Keratinocyte (primary cell): Measurements from ENCODE around the gene MIER2. TPM values are rescaled to one million over a fixed set of nuclear protein-coding genes. Genes with fewer than 3 reads are reported as not detected.

Experiments
- DNase-seq: peaks from one replicate; pipeline ENCODE4 v3.0.0-alpha.2; 2011; ENCODE audit warnings: low read depth, missing footprints, low spot score
- FAIRE-seq: peaks from 2 replicates; lab custom pipeline; 2011; peaks lifted over from hg19 to GRCh38; lab: Jason Lieb, UNC
- H2AFZ ChIP-seq: 2 replicates; pipeline ENCODE4 v1.6.0; 2012; ENCODE audit warnings: low read length, control low read depth, inconsistent platforms; ENCODE audit not compliant: control insufficient read depth
- H3K27ac ChIP-seq: 2 replicates; pipeline ENCODE4 v1.5.1; 2011; ENCODE audit warnings: low read length; ENCODE audit not compliant: control insufficient read depth, insufficient read depth
- H3K27me3 ChIP-seq: 3 replicates; pipeline ENCODE4 v1.6.0; 2011; ENCODE audit warnings: low read length; ENCODE audit not compliant: control insufficient read depth, insufficient read depth; ENCODE audit errors: extremely low read depth
- H3K36me3 ChIP-seq, 2 experiments: 2 replicates in 1 of 2; 3 replicates in 1 of 2; pipeline ENCODE4 v1.5.1; 2011; ENCODE audit warnings: low read length in 2 of 2, mild to moderate bottlenecking in 1 of 2; ENCODE audit not compliant: control insufficient read depth in 2 of 2, insufficient read depth in 2 of 2; ENCODE audit errors: extremely low read depth in 1 of 2
- H3K4me1 ChIP-seq: 3 replicates; pipeline ENCODE4 v1.5.1; 2011; ENCODE audit warnings: low read length; ENCODE audit not compliant: control insufficient read depth, insufficient read depth; ENCODE audit errors: extremely low read depth
- H3K4me2 ChIP-seq: 3 replicates; pipeline ENCODE4 v1.6.0; 2011; ENCODE audit warnings: low read depth, low read length; ENCODE audit not compliant: control insufficient read depth, insufficient read depth; ENCODE audit errors: extremely low read depth
- H3K4me3 ChIP-seq, 3 experiments: fragments of 200-600 bp in 1 of 3; sonication (generic) in 1 of 3; 2 replicates in 2 of 3; 3 replicates in 1 of 3; pipeline ENCODE4 v1.5.1; 2011 to 2016; ENCODE audit warnings: low read length in 3 of 3, mild to moderate bottlenecking in 3 of 3, control low read depth in 2 of 3, inconsistent platforms in 1 of 3, low read depth in 1 of 3, mixed read lengths in 1 of 3, mixed run types in 1 of 3, moderate library complexity in 1 of 3; ENCODE audit not compliant: control insufficient read depth in 2 of 3, insufficient read depth in 2 of 3; ENCODE audit errors: extremely low read depth in 1 of 3
- H3K79me2 ChIP-seq: 2 replicates; pipeline ENCODE4 v1.6.0; 2012; ENCODE audit warnings: low read length; ENCODE audit not compliant: control insufficient read depth, insufficient read depth
- H3K9ac ChIP-seq: 3 replicates; pipeline ENCODE4 v1.6.0; 2011; ENCODE audit warnings: low read length; ENCODE audit not compliant: control insufficient read depth, insufficient read depth; ENCODE audit errors: extremely low read depth
- H3K9me1 ChIP-seq: 3 replicates; pipeline ENCODE4 v1.6.0; 2011; ENCODE audit warnings: low read length; ENCODE audit not compliant: control insufficient read depth, insufficient read depth; ENCODE audit errors: extremely low read depth
- H3K9me3 ChIP-seq: 2 replicates; pipeline ENCODE4 v1.5.1; 2012; ENCODE audit warnings: low read depth, low read length; ENCODE audit not compliant: control insufficient read depth
- H4K20me1 ChIP-seq: 3 replicates; pipeline ENCODE4 v1.6.0; 2011; ENCODE audit warnings: low read length; ENCODE audit not compliant: control insufficient read depth, insufficient read depth; ENCODE audit errors: extremely low read depth
- CTCF ChIP-seq, 3 experiments: IDR thresholded peaks in 1 of 3; conservative IDR thresholded peaks in 1 of 3; optimal IDR thresholded peaks in 1 of 3; 2 replicates in 2 of 3; 3 replicates in 1 of 3; pipeline versions ENCODE3 to v1.5.1; 2011; ENCODE audit warnings: low read length in 3 of 3, mild to moderate bottlenecking in 3 of 3, moderate library complexity in 2 of 3, control low read depth in 1 of 3, inconsistent platforms in 1 of 3; ENCODE audit not compliant: insufficient read depth in 2 of 3; ENCODE audit errors: extremely low read depth in 1 of 3
- EZH2 ChIP-seq: IDR thresholded peaks from one replicate; pipeline ENCODE4 v1.6.1; 2012; ENCODE audit warnings: inconsistent platforms, mild to moderate bottlenecking, low read length, moderate library complexity
- dilution Hi-C: fragments of 300-500 bp; cut with MboI; formaldehyde crosslinking; loops from one replicate; pipeline ENCODE4 v1.7.0; 2020; ENCODE audit warnings: low sequenced_read_pairs; ENCODE audit not compliant: extremely low pct_ligation_motif_present
- polyA plus RNA-seq, 5 experiments: library from polyadenylated mRNA; depleted of rRNA in 3 of 5; stranded (reverse) in 3 of 5; stranded (forward) in 1 of 5; unstranded in 1 of 5; fragments of >200 nt; gene quantifications; 1 replicate in 1 of 5; 2 replicates in 3 of 5; 3 replicates in 1 of 5; pipeline versions ENCODE4 v1.2.1 to v1.2.3, GENCODE V29; 2011 to 2012; ENCODE audit warnings: missing spikeins in 2 of 5, low read depth in 1 of 5, low replicate concordance in 1 of 5

The MIER2 gene
- polyA plus RNA-seq, 1 donor (not counting 4 experiments of a cell fraction or from before 2014, with no cell fraction given) = 16.3 TPM

GRCh38 chr19:379796-380195 is 35.2 kb upstream of the MIER2 start:
- Histone ChIP-seq H3K9me3 (peaks cover 2% of the 10 kb centered on the region), H3K27me3 (peaks cover 11% of the 10 kb centered on the region), H3K9me1 (no peaks in the 10 kb centered on the region), H3K4me3 (no peak overlapping the region), H3K9ac (no peak overlapping the region), H3K79me2 (no peaks in the 10 kb centered on the region), H3K27ac (no peak overlapping the region), H3K4me1 (peaks cover 13% of the 10 kb centered on the region), H3K36me3 (no peaks in the 10 kb centered on the region), H4K20me1 (no peaks in the 10 kb centered on the region), H2AFZ (no peak overlapping the region), H3K4me2 (no peak overlapping the region)
- DNase-seq (no peak), FAIRE-seq (no peak)
- dilution Hi-C loops = no loop called here
- no peak for TF ChIP-seq CTCF (optimal IDR thresholded peaks at IDR 0.05 in 1 of 3, IDR thresholded peaks at IDR 0.05 in 1 of 3, conservative IDR thresholded peaks at IDR 0.05 in 1 of 3; ENCODE audit: extremely low read depth in 1 of 3, insufficient read depth in 2 of 3, low read length in 3 of 3)
- no peak for TF ChIP-seq EZH2

GRCh38 chr19:378706-379105 is 34.1 kb upstream of the MIER2 start:
- peaks cover 22% of the 10 kb centered on the region for H3K27me3 ChIP-seq
- H3K27ac ChIP-seq = no peak overlapping the region
- TF ChIP-seq CTCF (optimal IDR thresholded peaks at IDR 0.05 in 1 of 3, IDR thresholded peaks at IDR 0.05 in 1 of 3, conservative IDR thresholded peaks at IDR 0.05 in 1 of 3; ENCODE audit: extremely low read depth in 1 of 3, insufficient read depth in 2 of 3, low read length in 3 of 3) (no peak), EZH2 (no peak)
- no peak overlapping the region for H2AFZ ChIP-seq
- H3K79me2 ChIP-seq = no peaks in the 10 kb centered on the region
- H3K9me1 ChIP-seq = no peaks in the 10 kb centered on the region
- FAIRE-seq = no peak
- no peaks in the 10 kb centered on the region for H3K36me3 ChIP-seq
- no peaks in the 10 kb centered on the region for H4K20me1 ChIP-seq
- dilution Hi-C loops = no loop called here
- H3K4me1 ChIP-seq = peaks cover 24% of the 10 kb centered on the region
- H3K9ac ChIP-seq = no peak overlapping the region
- no peak overlapping the region for H3K4me3 ChIP-seq
- H3K9me3 ChIP-seq = peaks cover 2% of the 10 kb centered on the region
- no peak overlapping the region for H3K4me2 ChIP-seq
- no peak for DNase-seq
